HL-60 (cell line): Measurements from ENCODE around the gene RASD2.

ENCODE experiments used
- GABPA ChIP-seq: IDR thresholded peaks from 2 replicates; pipeline ENCODE4 v1.6.1; 2012; ENCODE audit warnings: low read depth
- POLR2AphosphoS5 ChIP-seq: IDR thresholded peaks from 2 replicates; pipeline ENCODE4 v1.6.1; 2012; ENCODE audit warnings: low read depth
- REST ChIP-seq: IDR thresholded peaks from 2 replicates; pipeline ENCODE4 v1.6.1; 2012; ENCODE audit warnings: low read depth; ENCODE audit not compliant: insufficient replicate concordance
- SPI1 ChIP-seq: IDR thresholded peaks from 2 replicates; pipeline ENCODE4 v1.6.1; 2012; ENCODE audit warnings: low read depth, mild to moderate bottlenecking, borderline replicate concordance
- TF ChIP-seq, protein P1 (sequence below): IDR thresholded peaks from one replicate; pipeline ENCODE4 v1.5.1; 2011; ENCODE audit warnings: low read length, control low read depth, inconsistent platforms; ENCODE audit not compliant: insufficient read depth

GRCh38 chr22:35521358-35522224 is 19.0 kb upstream of the RASD2 start:
- TF ChIP-seq, protein P1, sequence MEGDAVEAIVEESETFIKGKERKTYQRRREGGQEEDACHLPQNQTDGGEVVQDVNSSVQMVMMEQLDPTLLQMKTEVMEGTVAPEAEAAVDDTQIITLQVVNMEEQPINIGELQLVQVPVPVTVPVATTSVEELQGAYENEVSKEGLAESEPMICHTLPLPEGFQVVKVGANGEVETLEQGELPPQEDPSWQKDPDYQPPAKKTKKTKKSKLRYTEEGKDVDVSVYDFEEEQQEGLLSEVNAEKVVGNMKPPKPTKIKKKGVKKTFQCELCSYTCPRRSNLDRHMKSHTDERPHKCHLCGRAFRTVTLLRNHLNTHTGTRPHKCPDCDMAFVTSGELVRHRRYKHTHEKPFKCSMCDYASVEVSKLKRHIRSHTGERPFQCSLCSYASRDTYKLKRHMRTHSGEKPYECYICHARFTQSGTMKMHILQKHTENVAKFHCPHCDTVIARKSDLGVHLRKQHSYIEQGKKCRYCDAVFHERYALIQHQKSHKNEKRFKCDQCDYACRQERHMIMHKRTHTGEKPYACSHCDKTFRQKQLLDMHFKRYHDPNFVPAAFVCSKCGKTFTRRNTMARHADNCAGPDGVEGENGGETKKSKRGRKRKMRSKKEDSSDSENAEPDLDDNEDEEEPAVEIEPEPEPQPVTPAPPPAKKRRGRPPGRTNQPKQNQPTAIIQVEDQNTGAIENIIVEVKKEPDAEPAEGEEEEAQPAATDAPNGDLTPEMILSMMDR, result no peak
- no peak for TF ChIP-seq GABPA
- TF ChIP-seq SPI1, result no peak
- no peak for TF ChIP-seq POLR2AphosphoS5
- TF ChIP-seq REST, result no peak
